Cardiac muscle cell (in vitro differentiated cells and primary cell): Measurements from ENCODE around the gene DNMT3A. TPM values are rescaled to one million over a fixed set of nuclear protein-coding genes. Genes with fewer than 3 reads are reported as not detected.

Experiments used
- DNase-seq, 2 donors: peaks; one replicate each; pipeline versions ENCODE4 v3.0.0 to v3.0.0-alpha.2; 2010 to 2017; ENCODE audit warnings: low read depth in 1 of 2, low spot score in 1 of 2
- H3K27ac ChIP-seq: fragments of 200-600 bp; sonication (generic); 2 replicates; pipeline ENCODE4 v1.5.1; 2016
- H3K27me3 ChIP-seq: fragments of 200-600 bp; sonication (generic); 2 replicates; pipeline ENCODE4 v1.6.0; 2016; ENCODE audit warnings: control low read depth
- H3K36me3 ChIP-seq: fragments of 200-600 bp; sonication (generic); 2 replicates; pipeline ENCODE4 v1.5.1; 2016; ENCODE audit warnings: control low read depth
- H3K4me1 ChIP-seq: fragments of 200-600 bp; sonication (generic); 2 replicates; pipeline ENCODE4 v1.8.1; 2017; ENCODE audit warnings: low read depth, mild to moderate bottlenecking, mixed run types
- H3K4me3 ChIP-seq: fragments of 200-600 bp; sonication (generic); 2 replicates; pipeline ENCODE4 v1.5.1; 2016; ENCODE audit warnings: mild to moderate bottlenecking
- H3K9me3 ChIP-seq: fragments of 200-600 bp; sonication (generic); 2 replicates; pipeline ENCODE4 v1.5.1; 2017; ENCODE audit warnings: low read depth, mild to moderate bottlenecking, control low read depth
- polyA plus RNA-seq: library from polyadenylated mRNA; unstranded; fragments of >200 nt; fragmentation: Nextera tagmentation; extraction: Ambion mirVana; gene quantifications from 2 replicates; pipeline ENCODE4 v1.2.1, GENCODE V29; 2016
- total RNA-seq: library from RNA; depleted of rRNA; stranded (reverse); fragments of >200 nt; gene quantifications from 2 replicates; pipeline ENCODE4 v1.2.3, GENCODE V29; 2016
- TF ChIP-seq, protein P1 (sequence below): IDR thresholded peaks from 2 replicates; pipeline ENCODE4 v1.5.1; 2012; ENCODE audit warnings: low read depth, mild to moderate bottlenecking, low read length

Gene DNMT3A
- total and polyA plus RNA-seq, 2 experiments from 2014 or later: 52.9 to 116 TPM

DNA sequence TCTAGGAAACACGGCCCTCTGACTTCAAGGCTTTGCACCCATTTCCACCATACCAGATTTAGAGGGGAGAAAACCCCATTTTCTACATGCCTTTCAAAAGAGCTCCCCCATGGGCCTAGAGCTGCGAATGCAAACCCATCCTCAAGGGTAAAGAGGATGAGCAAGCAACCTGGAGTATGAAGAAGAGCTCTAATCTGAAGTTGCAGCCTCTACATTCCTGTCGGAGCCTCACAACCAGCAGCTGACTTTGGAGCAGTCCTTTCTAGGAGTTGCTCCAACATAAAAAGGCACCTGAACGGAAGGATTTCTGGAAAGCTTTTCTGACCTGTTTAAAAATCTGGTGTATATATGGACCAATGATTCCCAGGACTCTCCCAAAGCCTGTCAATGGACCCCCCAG is 91.9 kb downstream of the DNMT3A start:
- H3K9me3 ChIP-seq: no peaks in the 10 kb centered on the region
- TF ChIP-seq, protein P1, sequence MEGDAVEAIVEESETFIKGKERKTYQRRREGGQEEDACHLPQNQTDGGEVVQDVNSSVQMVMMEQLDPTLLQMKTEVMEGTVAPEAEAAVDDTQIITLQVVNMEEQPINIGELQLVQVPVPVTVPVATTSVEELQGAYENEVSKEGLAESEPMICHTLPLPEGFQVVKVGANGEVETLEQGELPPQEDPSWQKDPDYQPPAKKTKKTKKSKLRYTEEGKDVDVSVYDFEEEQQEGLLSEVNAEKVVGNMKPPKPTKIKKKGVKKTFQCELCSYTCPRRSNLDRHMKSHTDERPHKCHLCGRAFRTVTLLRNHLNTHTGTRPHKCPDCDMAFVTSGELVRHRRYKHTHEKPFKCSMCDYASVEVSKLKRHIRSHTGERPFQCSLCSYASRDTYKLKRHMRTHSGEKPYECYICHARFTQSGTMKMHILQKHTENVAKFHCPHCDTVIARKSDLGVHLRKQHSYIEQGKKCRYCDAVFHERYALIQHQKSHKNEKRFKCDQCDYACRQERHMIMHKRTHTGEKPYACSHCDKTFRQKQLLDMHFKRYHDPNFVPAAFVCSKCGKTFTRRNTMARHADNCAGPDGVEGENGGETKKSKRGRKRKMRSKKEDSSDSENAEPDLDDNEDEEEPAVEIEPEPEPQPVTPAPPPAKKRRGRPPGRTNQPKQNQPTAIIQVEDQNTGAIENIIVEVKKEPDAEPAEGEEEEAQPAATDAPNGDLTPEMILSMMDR: no peak
- no peak overlapping the region for H3K27ac ChIP-seq
- H3K4me1 ChIP-seq: peaks cover 18% of the 10 kb centered on the region
- no peaks in the 10 kb centered on the region for H3K27me3 ChIP-seq
- DNase-seq: no peak
- no peak overlapping the region for H3K4me3 ChIP-seq
- peaks cover 31% of the 10 kb centered on the region for H3K36me3 ChIP-seq

DNA sequence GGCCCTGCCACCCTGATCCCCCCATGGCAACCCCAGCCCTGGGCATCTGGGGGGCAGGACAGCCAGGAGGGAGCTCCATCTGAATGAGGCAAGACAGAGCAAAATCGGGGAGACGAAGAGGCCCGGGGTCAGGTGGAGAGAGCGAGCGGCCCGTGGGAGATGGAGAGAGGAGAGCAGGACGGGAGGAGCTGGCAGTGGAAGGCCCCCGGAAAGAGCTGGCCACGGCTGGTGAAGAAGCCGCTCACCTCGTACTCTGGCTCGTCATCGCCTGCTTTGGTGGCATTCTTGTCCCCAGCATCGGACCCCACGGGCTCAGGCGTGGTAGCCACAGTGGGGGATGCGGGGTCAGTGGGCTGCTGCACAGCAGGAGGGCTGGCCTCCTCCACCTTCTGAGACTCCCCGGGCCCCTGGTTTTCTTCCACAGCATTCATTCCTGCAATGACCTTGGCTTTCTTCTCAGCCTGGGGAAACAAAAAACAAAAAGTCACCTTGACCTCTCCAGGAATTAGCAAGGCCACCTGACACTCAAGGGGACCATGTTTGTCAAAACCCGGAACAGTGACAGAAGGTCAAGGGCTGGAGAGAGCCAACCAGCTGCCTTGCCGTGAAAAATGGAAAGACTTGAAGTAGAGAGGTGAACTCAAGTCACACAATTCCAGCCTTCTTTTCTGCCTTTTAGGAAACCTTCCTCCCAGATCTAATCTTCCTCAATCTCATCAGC is 93.8 kb downstream of the DNMT3A start:
- TF ChIP-seq, protein P1: no peak
- Histone ChIP-seq H3K27me3 (no peaks in the 10 kb centered on the region), H3K27ac (no peak overlapping the region), H3K36me3 (peaks cover 49% of the 10 kb centered on the region), H3K4me3 (no peak overlapping the region), H3K9me3 (no peaks in the 10 kb centered on the region), H3K4me1 (peaks cover 11% of the 10 kb centered on the region)
- DNase-seq: no peak

DNA sequence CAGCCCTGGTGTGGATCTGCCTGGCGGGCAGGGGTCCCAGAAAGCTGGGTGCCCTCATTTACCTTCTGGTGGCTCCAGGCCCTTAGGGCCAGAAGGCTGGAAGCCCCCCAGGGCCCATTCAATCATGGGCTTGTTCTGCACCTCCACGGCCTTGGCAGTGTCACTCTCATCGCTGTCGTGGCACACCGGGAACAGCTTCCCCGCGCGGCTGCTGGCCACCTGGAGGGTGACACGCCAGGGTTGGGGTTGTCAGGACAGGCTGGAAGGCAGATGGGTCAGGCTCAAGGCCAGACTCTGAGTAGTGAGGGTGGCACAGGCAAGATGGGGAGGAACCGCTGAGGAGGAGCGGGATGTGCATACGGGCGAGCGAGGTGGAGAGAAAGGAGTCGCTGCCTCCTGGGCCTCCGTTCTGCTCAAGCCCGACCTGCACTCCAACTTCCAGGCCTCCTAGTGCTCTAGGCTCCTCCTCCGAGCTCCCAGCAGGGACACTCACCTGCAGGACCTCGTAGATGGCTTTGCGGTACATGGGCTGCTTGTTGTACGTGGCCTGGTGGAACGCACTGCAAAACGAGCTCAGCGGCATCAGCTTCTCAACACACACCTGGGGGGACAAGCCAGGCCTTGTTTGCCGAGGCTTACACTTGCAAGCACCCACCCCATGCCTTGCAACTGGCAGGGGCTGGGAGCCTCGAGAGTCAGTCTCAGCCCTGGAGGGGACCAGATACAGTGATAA is 95.0 kb downstream of the DNMT3A start:
- Histone ChIP-seq H3K27ac (no peak overlapping the region), H3K27me3 (no peaks in the 10 kb centered on the region), H3K4me1 (peaks cover 8% of the 10 kb centered on the region), H3K36me3 (peaks cover 60% of the 10 kb centered on the region), H3K4me3 (no peak overlapping the region), H3K9me3 (no peaks in the 10 kb centered on the region)
- DNase-seq: no peak
- TF ChIP-seq, protein P1: no peak

DNA sequence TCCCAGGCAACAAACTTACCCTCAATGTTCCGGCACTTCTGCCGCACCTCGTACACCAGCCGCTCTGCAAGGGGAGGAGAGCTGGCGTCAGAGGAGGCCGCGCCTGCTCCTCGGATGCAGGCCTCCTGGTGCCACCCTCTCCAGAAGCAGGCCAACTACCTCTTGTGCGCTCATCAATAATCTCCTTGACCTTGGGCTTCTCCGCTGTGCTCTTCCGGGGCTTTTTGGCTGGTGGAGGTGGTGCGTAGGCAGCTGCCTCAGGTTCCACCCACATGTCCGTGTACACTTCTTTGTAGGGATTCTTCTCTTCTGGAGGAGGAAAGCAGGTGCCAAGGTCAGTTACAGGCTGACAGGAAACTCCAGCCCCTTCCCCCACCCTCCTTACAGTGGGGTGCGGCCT is 95.7 kb downstream of the DNMT3A start:
- Histone ChIP-seq H3K4me3 (no peak overlapping the region), H3K36me3 (peaks cover 62% of the 10 kb centered on the region), H3K27me3 (no peaks in the 10 kb centered on the region), H3K4me1 (peaks cover 8% of the 10 kb centered on the region), H3K9me3 (no peaks in the 10 kb centered on the region), H3K27ac (no peak overlapping the region)
- no peak for DNase-seq
- TF ChIP-seq, protein P1: no peak

DNA sequence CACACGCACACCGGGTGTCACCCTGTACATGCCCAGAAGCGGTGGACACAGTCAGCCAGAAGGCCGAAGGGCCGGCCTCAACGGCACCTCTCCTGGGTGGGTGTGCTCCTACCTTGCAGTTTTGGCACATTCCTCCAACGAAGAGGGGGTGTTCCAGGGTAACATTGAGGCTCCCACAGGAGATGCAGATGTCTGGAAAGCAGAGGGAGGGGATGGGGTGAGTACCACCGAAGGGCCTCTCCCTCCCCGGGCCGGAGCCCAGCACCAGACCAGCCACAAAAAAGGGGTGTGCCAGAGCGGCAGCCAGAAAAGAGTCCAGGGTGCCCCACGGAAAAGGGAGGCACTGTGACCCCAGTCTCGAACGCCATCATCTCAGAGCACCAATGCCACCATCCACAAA is 96.6 kb downstream of the DNMT3A start:
- TF ChIP-seq, protein P1: no peak
- no peaks in the 10 kb centered on the region for H3K27me3 ChIP-seq
- H3K9me3 ChIP-seq: no peaks in the 10 kb centered on the region
- no peak overlapping the region for H3K4me3 ChIP-seq
- peaks cover 71% of the 10 kb centered on the region for H3K36me3 ChIP-seq
- H3K4me1 ChIP-seq: peaks cover 6% of the 10 kb centered on the region
- no peak overlapping the region for H3K27ac ChIP-seq
- DNase-seq: no peak
